ENCODE results near the gene STARD13.
"Not testable (repeated sequence)": the region's sequence is repeated elsewhere in the genome, so short reads cannot be mapped to it uniquely, and the experiment has no call there.

STARD13 gene

GRCh38 chr13:33256148-33256840, 29.3 kb downstream of the STARD13 start:
- DNase-seq, result no peak

GRCh38 chr13:33252135-33252534, 33.4 kb downstream of the STARD13 start:
- no peak for DNase-seq

DNA sequence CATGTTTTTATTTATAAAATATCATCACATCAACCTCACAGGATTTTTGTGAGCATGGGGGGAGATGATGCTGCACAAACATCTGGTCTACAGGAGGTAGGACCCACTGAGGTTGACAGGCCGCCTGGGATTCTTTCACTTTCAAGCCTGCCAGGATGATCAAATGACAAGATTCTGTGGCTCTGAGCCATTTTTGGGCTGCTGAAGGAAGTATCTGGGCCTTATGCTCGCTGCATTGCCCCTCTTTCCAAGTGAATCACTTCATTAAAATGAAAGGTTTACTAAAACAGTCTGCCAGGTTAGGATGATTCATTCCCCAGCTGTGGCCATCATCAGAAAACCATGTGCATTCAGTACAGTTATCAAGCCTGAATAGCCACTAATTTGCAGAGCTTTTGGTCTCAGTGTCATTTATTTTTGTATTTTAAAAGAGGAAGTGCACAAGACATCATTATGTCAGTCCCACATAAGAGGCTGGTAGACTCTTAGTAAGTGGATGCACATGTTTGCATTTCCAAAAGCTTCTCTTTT, 34.4 kb downstream of the STARD13 start:
- peak in 1 of 14 donors; percentile 24 for DNase-seq

- no peak for DNase-seq
Observed at GRCh38 chr13:33250609-33251008, 34.9 kb downstream of the STARD13 start.

- DNase-seq, result no peak
Observed at GRCh38 chr13:33249894-33250293, 35.7 kb downstream of the STARD13 start.

- DNase-seq, result no peak
Observed at GRCh38 chr13:33249066-33249465, 36.5 kb downstream of the STARD13 start.

DNA sequence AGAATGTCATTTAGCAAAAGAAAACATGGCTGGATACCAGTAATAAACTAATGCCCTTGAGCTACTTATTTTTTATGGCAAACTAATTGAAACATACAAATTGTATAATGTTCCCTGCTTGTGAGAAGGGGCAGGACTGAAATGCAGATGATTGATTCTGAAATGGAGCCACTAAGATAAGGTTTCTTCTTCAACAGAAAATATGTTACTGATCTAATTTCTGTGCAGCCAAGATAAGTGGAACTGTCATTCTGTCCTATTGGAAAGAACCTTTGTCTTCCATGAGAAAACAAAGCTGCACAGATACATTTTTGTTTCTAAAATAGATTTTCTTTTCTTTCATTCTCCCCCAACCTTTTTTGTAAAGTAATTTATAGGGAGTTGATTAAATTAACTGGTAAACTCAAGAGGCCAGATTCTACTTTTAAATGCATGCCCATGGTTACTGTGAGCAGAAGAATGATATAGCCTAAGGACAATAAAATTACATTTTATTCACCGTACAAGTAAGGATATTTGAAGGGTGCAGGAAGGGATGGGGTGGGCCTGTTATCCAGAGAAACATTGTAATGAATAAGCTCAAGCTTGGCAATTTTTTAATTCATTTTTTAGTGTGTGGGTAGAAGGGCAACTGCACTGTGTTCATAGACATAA, 39.9 kb downstream of the STARD13 start:
- no peak for DNase-seq

- no peak for DNase-seq
Observed at GRCh38 chr13:33244907-33245287, 40.7 kb downstream of the STARD13 start.

- no peak for DNase-seq
Observed at GRCh38 chr13:33244210-33244906, 41.2 kb downstream of the STARD13 start.

DNA sequence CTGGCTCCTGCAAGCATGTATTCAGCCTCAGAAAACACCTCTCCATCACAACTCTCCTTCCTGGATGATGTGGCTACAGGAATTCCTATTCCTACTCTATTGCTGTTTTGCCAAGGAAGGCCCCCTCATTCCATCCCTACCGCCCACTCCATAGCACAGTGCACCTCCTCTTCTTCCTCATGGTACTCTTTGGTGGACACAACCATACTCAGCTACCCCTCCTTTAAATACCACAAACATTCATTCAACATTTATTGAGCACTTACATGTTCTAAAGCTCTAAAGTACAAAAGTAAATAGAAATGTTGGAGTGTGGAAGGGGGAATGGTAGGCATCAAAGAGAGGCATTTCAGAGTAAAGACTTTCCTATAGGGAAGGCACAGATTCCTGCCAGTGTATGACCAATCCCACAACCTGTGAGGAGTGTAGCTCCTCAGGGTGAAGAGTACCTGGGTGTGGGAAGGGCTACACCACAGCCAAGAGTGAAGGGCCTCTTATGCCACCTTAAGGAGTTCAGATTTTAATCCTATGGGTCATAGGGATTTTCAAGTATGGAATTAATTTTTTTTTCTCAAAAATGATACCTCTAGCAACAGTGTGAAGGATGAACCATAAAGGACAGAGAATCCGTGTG, 42.5 kb downstream of the STARD13 start:
- DNase-seq, result no peak

- DNase-seq, result not testable (repeated sequence)
Observed at GRCh38 chr13:33242372-33242771, 43.2 kb downstream of the STARD13 start.

GRCh38 chr13:33236021-33236420, 49.5 kb downstream of the STARD13 start:
- DNase-seq, result no peak

DNA sequence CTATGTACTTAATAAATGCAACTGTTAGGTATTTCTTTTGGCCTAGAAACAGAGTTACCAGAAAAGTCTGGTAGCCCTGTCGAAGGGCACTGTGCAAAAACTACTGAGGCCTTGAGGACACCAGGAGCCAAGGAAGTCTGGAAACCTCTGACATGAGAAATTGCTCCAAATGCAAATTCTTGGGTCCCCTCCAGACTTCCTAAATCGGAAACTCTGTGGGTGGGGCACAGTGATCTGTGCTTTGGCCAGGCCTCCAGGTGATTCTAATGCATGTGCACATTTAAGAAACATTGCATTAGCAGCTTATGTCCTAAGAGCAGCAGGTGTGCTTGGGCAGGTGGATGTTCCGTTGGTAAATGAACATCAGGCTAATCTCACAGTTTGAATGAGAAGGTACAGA, 50.0 kb downstream of the STARD13 start:
- DNase-seq, result no peak

DNA sequence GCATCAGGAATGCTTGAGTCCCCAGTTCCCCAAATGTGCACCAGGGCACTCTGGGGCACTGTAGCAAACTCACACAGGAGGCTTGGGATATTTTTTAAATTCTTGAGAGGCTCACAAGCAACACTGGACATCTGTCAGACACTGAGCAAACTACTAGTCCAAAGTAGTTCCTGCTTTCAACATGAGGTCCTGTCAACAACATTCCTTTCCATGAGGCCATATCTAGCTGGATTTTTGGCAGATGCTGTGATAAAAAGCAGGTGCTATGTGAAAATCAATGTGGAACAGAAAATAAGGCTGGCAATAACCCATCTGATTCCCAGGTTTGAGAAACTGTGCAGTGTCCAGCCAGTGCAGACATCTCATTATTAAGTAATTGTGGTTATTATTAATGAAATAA, 50.5 kb downstream of the STARD13 start:
- DNase-seq, result no peak

- no peak for DNase-seq
Observed at GRCh38 chr13:33233547-33233946, 52.0 kb downstream of the STARD13 start.

GRCh38 chr13:33232883-33233282, 52.7 kb downstream of the STARD13 start:
- DNase-seq, result no peak

DNA sequence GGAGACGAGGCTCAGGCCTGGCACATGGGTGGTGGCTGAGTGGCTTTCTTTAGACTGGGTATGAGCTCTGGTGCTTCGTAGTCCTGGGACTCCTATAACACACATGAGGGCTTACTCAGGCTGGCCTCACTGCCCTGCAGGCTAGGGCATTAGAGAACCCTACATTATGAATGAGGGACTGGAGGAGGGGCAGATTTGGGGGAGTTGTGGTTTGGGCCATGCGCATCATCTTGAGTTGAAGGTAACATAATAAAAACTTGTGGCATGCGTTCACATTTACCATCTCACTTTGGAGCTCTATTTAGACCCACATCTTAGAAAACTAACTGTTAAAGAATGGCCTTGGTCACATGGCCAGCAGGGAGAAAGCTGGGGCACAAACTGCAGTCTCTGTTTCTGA, 54.2 kb downstream of the STARD13 start:
- DNase-seq, result no peak

DNA sequence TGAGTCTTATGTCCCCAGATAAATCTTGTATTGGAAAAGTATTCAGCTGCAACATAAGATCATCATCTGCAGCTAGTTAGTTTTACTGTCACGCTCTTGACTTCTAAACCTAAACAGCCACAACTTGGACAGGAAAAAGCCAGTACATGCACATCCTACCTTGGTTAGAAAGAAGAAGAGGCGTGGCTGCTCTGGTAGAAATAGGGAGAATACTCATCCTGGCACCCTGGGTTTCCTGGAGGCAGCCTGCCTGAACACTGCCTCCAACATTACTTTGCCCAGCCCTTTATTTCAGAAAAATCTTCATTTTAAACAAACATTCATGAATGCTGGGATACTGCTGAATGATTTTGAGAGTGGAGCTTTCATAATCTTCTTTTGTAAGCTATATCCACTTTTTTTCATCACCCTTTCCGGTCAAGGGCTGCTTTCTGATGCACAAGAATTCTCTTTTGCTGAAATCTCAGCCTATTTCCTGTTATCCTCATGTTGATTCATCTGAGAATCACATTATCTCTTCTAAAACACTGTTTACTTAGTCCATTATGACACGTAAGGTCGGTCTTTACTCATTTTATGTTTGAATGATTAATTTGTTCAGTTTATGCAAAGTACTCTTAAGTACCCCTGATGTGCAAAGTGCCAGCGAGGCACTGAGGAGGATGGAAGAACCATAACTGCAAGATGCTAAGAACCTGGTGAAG, 55.2 kb downstream of the STARD13 start:
- DNase-seq, result no peak

GRCh38 chr13:33229446-33230177, 55.9 kb downstream of the STARD13 start:
- DNase-seq, result peak in 12 of 14 donors; percentile 9 to 80 (median 56)

- peak in 6 of 14 donors; percentile 4 to 75 (median 51) for DNase-seq
Observed at GRCh38 chr13:33228648-33229445, 56.7 kb downstream of the STARD13 start.

Measured in C1 segment of cervical spinal cord (tissue), 14 donors.